Omental fat pad (tissue), 4 donors: Measurements from ENCODE around the gene EVC2. TPM values are rescaled to one million over a fixed set of nuclear protein-coding genes. Genes with fewer than 3 reads are reported as not detected.

Experiments used
- ATAC-seq: fragments of 150-250 bp; one replicate; pipeline ENCODE4 v1.9.1; 2016; ENCODE audit warnings: mild to moderate bottlenecking, moderate library complexity; ENCODE audit not compliant: low FRiP score
- DNase-seq: peaks from one replicate; pipeline ENCODE4 v3.0.0-alpha.2; 2019; ENCODE audit warnings: low spot score
- total RNA-seq, 4 donors: library from RNA; depleted of rRNA; stranded (reverse); fragments of >200 nt; gene quantifications; one replicate each; pipeline ENCODE4 v1.1.0, GENCODE V29; 2016
- TF ChIP-seq, protein P1 (sequence below), 3 donors: fragments of 450-650 bp; IDR thresholded peaks; one replicate each; pipeline ENCODE4 v1.5.1; 2016 to 2017; ENCODE audit warnings: antibody characterized with exemption in 3 of 3, mild to moderate bottlenecking in 3 of 3, moderate library complexity in 2 of 3

EVC2 gene
- total RNA-seq, 4 donors from 2014 or later, result 4.8 to 20.2 (median 12.5) TPM

DNA sequence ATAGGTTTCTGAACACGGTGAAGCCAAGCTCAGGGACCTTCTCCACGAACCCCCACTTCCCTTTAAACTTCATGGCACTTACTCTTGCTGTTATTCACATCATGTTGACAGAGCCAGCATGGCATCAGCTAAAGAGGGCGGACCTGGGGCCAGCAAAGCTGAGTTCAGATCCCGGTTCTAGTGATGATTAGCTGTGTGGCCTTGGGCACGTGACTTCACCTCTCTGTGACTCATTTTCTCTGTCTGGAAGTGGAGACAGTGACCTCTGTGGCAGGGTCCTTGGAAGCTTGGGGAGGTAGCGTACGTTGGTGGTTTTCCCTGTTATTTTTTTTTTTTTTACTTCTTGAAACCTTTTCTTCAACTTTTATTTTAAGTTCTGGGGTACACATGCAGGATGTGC is 16.0 kb upstream of the EVC2 start:
- TF ChIP-seq, protein P1, sequence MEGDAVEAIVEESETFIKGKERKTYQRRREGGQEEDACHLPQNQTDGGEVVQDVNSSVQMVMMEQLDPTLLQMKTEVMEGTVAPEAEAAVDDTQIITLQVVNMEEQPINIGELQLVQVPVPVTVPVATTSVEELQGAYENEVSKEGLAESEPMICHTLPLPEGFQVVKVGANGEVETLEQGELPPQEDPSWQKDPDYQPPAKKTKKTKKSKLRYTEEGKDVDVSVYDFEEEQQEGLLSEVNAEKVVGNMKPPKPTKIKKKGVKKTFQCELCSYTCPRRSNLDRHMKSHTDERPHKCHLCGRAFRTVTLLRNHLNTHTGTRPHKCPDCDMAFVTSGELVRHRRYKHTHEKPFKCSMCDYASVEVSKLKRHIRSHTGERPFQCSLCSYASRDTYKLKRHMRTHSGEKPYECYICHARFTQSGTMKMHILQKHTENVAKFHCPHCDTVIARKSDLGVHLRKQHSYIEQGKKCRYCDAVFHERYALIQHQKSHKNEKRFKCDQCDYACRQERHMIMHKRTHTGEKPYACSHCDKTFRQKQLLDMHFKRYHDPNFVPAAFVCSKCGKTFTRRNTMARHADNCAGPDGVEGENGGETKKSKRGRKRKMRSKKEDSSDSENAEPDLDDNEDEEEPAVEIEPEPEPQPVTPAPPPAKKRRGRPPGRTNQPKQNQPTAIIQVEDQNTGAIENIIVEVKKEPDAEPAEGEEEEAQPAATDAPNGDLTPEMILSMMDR (IDR thresholded peaks at IDR 0.05), result no peak
- no peak for DNase-seq
- no peak for ATAC-seq

DNA sequence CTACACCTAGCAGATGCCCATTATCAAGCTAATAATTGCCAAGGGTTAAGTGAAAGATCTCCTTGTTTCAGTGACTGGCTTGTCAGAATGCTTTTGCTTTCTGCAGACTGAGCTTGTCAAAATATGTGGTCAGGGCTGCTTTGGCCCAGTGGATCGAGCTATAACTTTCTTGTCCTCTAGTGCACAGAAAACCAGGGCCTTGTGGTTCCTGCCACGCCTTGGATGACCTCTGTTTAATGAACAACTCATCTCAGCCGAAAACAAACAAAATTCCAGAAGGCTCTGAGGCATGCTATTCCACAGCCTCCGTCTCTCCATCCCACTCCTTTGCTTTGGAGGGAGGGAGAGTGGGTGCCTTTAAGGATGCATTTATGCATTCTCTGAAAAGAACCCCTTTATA is 14.0 kb upstream of the EVC2 start:
- ATAC-seq, result no peak
- TF ChIP-seq, protein P1 (IDR thresholded peaks at IDR 0.05), result no peak
- no peak for DNase-seq

DNA sequence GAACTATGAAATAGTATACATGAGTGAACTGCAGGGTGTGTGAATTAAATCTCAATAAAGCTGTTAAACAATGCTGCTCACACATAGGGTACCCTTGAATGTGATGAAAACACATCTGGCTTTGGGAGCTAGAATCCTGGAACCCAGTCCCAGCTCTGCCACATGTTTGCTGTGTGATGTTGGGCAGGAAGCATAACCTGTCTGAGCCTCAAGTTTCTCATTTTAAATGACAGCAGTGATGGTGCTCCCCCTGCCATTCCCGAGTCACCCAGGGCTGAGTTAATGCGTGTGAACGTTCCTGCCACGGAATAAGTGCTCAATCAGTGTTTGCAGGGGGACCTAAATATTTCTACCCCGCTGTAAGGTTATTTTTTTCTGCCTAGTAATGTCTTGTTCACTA is 13.6 kb upstream of the EVC2 start:
- DNase-seq (no peak), ATAC-seq (no peak)
- TF ChIP-seq, protein P1 (IDR thresholded peaks at IDR 0.05), result no peak

DNA sequence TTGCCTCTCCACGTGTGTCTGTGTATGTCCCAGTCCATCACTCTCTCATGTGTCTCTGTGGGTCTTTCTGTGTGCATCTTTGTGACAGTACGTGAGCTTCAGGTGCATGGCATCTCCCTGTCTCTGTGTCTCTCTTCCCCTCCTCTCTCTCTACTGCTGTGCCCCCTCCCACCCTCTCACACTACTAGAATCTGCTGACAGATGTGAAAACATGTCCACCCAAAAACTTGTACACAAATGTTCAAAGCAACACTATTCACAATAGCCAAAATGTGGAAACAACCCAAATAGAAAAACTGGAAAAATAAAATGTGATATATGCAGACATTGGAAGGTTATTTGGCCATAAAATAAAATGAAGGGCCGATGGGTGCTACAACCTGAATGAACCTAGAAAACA is 12.6 kb upstream of the EVC2 start:
- TF ChIP-seq, protein P1 (IDR thresholded peaks at IDR 0.05), result no peak
- ATAC-seq, result no peak
- DNase-seq, result no peak

DNA sequence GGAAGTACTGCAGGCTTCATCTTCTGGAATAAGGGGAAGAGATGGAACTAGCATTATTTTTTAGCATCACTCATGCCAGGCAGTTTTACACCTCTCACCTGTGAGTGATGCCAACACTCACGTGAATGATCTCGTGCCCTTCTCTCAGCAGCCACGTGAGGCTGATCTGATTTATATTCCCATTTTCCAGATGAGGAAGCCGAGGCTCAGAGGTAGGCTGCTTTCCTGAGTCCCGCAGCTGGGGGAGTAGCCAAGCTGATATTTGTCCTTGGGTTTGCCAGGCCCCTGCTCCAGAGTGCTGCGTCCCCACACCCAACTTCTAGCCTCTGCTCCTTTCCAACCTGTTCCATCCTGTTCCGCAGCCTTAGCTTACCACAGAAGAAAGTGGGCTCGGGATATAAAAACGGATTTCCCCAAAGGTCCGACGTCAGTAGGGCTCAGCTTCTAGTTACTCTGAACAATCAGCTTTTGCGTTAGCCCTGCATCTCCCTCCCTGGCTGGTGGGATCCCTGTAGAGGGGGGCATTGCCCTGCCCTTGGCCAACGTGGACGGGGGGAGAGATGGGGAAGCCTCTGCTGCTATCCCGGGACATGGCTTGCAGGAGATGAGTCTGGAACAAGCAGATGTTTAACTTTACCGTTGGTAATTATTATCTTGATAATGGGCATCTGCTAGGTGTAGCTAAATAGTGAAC is 11.9 kb upstream of the EVC2 start:
- no peak for ATAC-seq
- TF ChIP-seq, protein P1 (IDR thresholded peaks at IDR 0.05), result no peak
- DNase-seq, result no peak

DNA sequence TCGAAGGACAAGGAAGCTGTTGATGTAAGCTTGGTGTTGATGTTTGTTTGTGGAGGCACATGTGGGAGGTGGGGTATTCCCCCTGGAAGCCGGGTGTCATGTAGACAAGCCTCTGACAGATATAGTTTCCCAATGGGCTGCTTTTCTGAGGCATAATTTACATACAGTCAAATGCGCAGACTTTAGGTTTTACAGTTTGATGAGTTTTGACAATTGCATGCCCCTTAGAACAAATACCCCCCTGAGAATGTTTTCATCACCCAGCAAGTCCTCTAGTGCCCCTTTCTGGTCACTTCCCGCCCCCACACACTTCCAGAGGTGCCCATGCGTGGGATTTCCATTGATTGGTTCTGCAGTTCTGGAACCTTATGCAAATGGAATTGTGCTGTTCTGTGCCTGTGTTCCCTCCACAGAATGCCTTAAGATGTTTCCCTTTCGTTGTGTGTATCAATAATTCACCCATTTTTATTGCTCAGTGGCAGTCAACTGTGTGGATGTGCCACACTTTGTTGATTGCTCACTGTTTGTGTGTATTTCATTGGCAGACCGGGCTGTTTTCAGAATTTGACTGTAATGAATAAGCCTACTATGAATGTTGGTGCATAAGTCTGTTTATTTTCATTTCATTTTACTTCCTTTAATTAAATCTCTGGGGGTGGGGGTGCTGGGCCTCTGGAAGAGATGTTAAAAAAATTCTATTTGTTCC is 11.1 kb upstream of the EVC2 start:
- ATAC-seq, result no peak
- no peak for DNase-seq
- TF ChIP-seq, protein P1 (IDR thresholded peaks at IDR 0.05), result no peak

DNA sequence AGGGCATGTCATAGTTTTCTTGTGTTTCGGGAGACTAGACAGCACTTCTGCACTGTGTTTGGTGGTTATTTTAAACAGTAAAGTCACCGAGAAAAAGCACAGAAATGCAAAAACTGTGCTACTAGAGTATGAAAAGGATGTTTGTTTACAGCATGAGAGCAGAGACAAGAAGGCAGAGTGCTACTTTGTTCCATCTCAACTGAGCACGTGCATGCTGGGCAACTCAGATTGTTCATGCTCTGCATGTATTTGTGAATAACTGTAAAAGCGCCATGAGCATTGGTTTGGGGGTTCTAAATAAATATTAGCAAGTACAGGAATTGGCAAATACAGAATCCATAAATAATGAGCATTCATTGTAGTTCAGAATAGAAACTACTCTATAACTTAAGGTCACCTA is 10.1 kb upstream of the EVC2 start:
- TF ChIP-seq, protein P1 (IDR thresholded peaks at IDR 0.05), result no peak
- no peak for ATAC-seq
- DNase-seq, result no peak
